ENCODE results near the gene MOAP1.

- no peak for TF ChIP-seq CTCF (IDR thresholded peaks at IDR 0.05)
- TF ChIP-seq POLR2A (IDR thresholded peaks at IDR 0.05) = no peak
Measured at GRCh38 chr14:93228550-93228949, 43.9 kb upstream of the MOAP1 start.
